ENCODE measurements around the gene PRKN.

GRCh38 chr6:161963634-161964234 is 763.8 kb downstream of the PRKN start:
- TF ChIP-seq, protein P1, sequence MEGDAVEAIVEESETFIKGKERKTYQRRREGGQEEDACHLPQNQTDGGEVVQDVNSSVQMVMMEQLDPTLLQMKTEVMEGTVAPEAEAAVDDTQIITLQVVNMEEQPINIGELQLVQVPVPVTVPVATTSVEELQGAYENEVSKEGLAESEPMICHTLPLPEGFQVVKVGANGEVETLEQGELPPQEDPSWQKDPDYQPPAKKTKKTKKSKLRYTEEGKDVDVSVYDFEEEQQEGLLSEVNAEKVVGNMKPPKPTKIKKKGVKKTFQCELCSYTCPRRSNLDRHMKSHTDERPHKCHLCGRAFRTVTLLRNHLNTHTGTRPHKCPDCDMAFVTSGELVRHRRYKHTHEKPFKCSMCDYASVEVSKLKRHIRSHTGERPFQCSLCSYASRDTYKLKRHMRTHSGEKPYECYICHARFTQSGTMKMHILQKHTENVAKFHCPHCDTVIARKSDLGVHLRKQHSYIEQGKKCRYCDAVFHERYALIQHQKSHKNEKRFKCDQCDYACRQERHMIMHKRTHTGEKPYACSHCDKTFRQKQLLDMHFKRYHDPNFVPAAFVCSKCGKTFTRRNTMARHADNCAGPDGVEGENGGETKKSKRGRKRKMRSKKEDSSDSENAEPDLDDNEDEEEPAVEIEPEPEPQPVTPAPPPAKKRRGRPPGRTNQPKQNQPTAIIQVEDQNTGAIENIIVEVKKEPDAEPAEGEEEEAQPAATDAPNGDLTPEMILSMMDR (IDR thresholded peaks at IDR 0.05), result no peak
- TF ChIP-seq POLR2A (IDR thresholded peaks at IDR 0.05), result no peak

Data from thyroid gland (tissue), 4 donors.